Upper lobe of left lung (tissue), 4 donors: Measurements from ENCODE around the gene ELN.

ENCODE experiments used
- EP300 ChIP-seq, 4 donors: sonication (generic); formaldehyde crosslinking; IDR thresholded peaks; one replicate each; pipeline ENCODE4 v1.5.1; 2017; ENCODE audit warnings: antibody characterized with exemption in 4 of 4, control low read depth in 2 of 4
- POLR2A ChIP-seq, 4 donors: fragments of 450-650 bp; IDR thresholded peaks; one replicate each; pipeline ENCODE4 v1.5.1; 2016 to 2017; ENCODE audit warnings: antibody characterized with exemption in 4 of 4, mild to moderate bottlenecking in 2 of 4
- POLR2AphosphoS5 ChIP-seq, 2 donors: sonication (generic); formaldehyde crosslinking; IDR thresholded peaks; one replicate each; pipeline ENCODE4 v1.5.1; 2017; ENCODE audit warnings: antibody characterized with exemption in 2 of 2
- TF ChIP-seq, protein P1 (sequence below), 6 experiments: fragments of 450-650 bp in 4 of 6; fragments of 200-600 bp in 2 of 6; sonication (generic) in 2 of 6; IDR thresholded peaks; one replicate each; pipeline ENCODE4 v1.5.1; 2016 to 2019; ENCODE audit warnings: antibody characterized with exemption in 6 of 6

DNA sequence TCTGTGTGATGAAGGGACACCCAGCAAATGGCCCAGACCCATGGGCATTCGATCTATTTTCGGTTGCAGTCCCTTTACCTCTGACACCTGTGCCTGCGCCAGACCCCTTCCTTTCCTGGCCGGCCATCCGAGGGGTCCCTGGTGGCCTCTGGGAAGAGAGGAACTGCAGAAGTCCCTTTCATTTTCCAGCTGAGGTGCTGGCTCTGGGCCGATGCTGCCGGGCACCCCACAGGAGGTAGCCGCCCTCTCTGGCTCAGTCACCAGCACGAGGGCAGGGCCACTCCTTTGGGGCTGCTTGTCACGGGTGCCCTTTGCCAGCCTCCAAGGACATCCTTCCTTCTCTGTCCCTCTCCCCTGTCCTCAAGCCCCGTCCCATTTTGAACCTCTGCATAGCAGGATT is 4.2 kb upstream of the ELN start:
- TF ChIP-seq, protein P1, sequence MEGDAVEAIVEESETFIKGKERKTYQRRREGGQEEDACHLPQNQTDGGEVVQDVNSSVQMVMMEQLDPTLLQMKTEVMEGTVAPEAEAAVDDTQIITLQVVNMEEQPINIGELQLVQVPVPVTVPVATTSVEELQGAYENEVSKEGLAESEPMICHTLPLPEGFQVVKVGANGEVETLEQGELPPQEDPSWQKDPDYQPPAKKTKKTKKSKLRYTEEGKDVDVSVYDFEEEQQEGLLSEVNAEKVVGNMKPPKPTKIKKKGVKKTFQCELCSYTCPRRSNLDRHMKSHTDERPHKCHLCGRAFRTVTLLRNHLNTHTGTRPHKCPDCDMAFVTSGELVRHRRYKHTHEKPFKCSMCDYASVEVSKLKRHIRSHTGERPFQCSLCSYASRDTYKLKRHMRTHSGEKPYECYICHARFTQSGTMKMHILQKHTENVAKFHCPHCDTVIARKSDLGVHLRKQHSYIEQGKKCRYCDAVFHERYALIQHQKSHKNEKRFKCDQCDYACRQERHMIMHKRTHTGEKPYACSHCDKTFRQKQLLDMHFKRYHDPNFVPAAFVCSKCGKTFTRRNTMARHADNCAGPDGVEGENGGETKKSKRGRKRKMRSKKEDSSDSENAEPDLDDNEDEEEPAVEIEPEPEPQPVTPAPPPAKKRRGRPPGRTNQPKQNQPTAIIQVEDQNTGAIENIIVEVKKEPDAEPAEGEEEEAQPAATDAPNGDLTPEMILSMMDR (IDR thresholded peaks at IDR 0.05) = no peak
- TF ChIP-seq EP300 (IDR thresholded peaks at IDR 0.05) (no peak), POLR2AphosphoS5 (IDR thresholded peaks at IDR 0.05) (no peak), POLR2A (IDR thresholded peaks at IDR 0.05) (no peak)
